Sigmoid colon (tissue), 7 donors: ENCODE results near the gene ESYT3. TPM values are rescaled to one million over a fixed set of nuclear protein-coding genes. Genes with fewer than 3 reads are reported as not detected.

Source experiments
- DNase-seq: peaks from one replicate; pipeline ENCODE4 v3.0.0-alpha.2; 2019
- H3K27ac ChIP-seq, 4 donors: fragments of 200-600 bp; sonication (generic); one replicate each; pipeline ENCODE4 v1.5.1; 2016 to 2019; ENCODE audit warnings: mild to moderate bottlenecking in 1 of 4
- H3K27me3 ChIP-seq, 3 donors: fragments of 200-600 bp; sonication (generic); one replicate each; pipeline ENCODE4 v1.5.1; 2019; ENCODE audit warnings: mild to moderate bottlenecking in 1 of 3
- H3K36me3 ChIP-seq, 4 donors: fragments of 200-600 bp; sonication (generic); one replicate each; pipeline ENCODE4 v1.5.1; 2016 to 2019
- H3K4me1 ChIP-seq, 4 donors: fragments of 200-600 bp; sonication (generic); one replicate each; pipeline ENCODE4 v1.5.1; 2017 to 2019
- H3K4me3 ChIP-seq, 4 donors: fragments of 200-600 bp; sonication (generic); one replicate each; pipeline ENCODE4 v1.5.1; 2017 to 2019; ENCODE audit warnings: mild to moderate bottlenecking in 2 of 4, moderate library complexity in 1 of 4
- H3K9me3 ChIP-seq, 4 donors: fragments of 200-600 bp in 3 of 4; sonication (generic) in 3 of 4; one replicate each; pipeline versions ENCODE4 v1.5.1 to v1.6.1; 2013 to 2019
- EP300 ChIP-seq, 4 donors: sonication (generic); formaldehyde crosslinking; IDR thresholded peaks; one replicate each; pipeline ENCODE4 v1.6.1; 2017; ENCODE audit warnings: antibody characterized with exemption in 4 of 4
- POLR2A ChIP-seq, 2 donors: fragments of 450-650 bp; IDR thresholded peaks; one replicate each; pipeline ENCODE4 v1.6.1; 2016; ENCODE audit warnings: antibody characterized with exemption in 2 of 2, mild to moderate bottlenecking in 2 of 2, moderate library complexity in 2 of 2
- POLR2AphosphoS5 ChIP-seq, 4 donors: sonication (generic); formaldehyde crosslinking; IDR thresholded peaks; one replicate each; pipeline ENCODE4 v1.6.1; 2017; ENCODE audit warnings: antibody characterized with exemption in 4 of 4
- WGBS, 2 donors: extraction: QIAGEN DNeasy Blood & Tissue Kit; methylation state at CpG; one replicate each; pipeline ENCODE4 v1.1.7; 2013; 5-methylcytosine and 5-hydroxymethylcytosine counted together
- intact Hi-C: fragments of 100-400 bp; cut with DNase I; formaldehyde crosslinking; loops from one replicate; pipeline ENCODE4 v1.15.1; 2023
- polyA plus RNA-seq, 3 donors: library from polyadenylated mRNA; stranded (reverse); fragments of 200-250 nt; gene quantifications; one replicate each; pipeline ENCODE4 v1.2.3, GENCODE V29; 2013
- total RNA-seq, 4 donors: library from RNA; depleted of rRNA; stranded (reverse); fragments of >200 nt; gene quantifications; one replicate each; pipeline ENCODE4 v1.1.0, GENCODE V29; 2016
- TF ChIP-seq, protein P1 (sequence below), 4 experiments: fragments of 450-650 bp in 3 of 4; fragments of 200-600 bp in 1 of 4; IDR thresholded peaks; one replicate each; pipeline ENCODE4 v1.5.1; 2016 to 2019; ENCODE audit warnings: antibody characterized with exemption in 4 of 4, mild to moderate bottlenecking in 3 of 4, moderate library complexity in 2 of 4
- donor health status: healthy with polysubstance abuse.
- donor health status: Bipolar disorder and iron deficiency.
- donor health status: healthy.

The ESYT3 gene
- total and polyA plus RNA-seq, 7 donors: 0.23 to 19.4 (median 15.1) TPM

GRCh38 chr3:138445654-138446053 is 11.2 kb downstream of the ESYT3 start:
- no peaks in the 10 kb centered on the region for H3K27me3 ChIP-seq
- H3K36me3 ChIP-seq: no peaks in the 10 kb centered on the region
- H3K9me3 ChIP-seq: no peaks in the 10 kb centered on the region
- intact Hi-C loops: no loop called here
- H3K4me3 ChIP-seq: no peak overlapping the region
- TF ChIP-seq, protein P1, sequence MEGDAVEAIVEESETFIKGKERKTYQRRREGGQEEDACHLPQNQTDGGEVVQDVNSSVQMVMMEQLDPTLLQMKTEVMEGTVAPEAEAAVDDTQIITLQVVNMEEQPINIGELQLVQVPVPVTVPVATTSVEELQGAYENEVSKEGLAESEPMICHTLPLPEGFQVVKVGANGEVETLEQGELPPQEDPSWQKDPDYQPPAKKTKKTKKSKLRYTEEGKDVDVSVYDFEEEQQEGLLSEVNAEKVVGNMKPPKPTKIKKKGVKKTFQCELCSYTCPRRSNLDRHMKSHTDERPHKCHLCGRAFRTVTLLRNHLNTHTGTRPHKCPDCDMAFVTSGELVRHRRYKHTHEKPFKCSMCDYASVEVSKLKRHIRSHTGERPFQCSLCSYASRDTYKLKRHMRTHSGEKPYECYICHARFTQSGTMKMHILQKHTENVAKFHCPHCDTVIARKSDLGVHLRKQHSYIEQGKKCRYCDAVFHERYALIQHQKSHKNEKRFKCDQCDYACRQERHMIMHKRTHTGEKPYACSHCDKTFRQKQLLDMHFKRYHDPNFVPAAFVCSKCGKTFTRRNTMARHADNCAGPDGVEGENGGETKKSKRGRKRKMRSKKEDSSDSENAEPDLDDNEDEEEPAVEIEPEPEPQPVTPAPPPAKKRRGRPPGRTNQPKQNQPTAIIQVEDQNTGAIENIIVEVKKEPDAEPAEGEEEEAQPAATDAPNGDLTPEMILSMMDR (IDR thresholded peaks at IDR 0.05): no peak
- no peak for TF ChIP-seq EP300 (IDR thresholded peaks at IDR 0.05)
- no peak for TF ChIP-seq POLR2A (IDR thresholded peaks at IDR 0.05)
- TF ChIP-seq POLR2AphosphoS5 (IDR thresholded peaks at IDR 0.05): no peak
- WGBS, 2 donors: 91 to 94% methylated on average over 4 of the region's 4 CpGs
- no peak overlapping the region for H3K27ac ChIP-seq
- H3K4me1 ChIP-seq: peaks cover 0 to 41% (median 35%) of the 10 kb centered on the region in 4 donors
- DNase-seq: no peak

GRCh38 chr3:138448631-138449030 is 14.2 kb downstream of the ESYT3 start:
- H3K36me3 ChIP-seq: no peaks in the 10 kb centered on the region
- no peaks in the 10 kb centered on the region for H3K9me3 ChIP-seq
- no peak overlapping the region for H3K4me3 ChIP-seq
- H3K4me1 ChIP-seq: peaks cover 0 to 11% (median 6%) of the 10 kb centered on the region in 4 donors
- 75 to 93% methylated on average over 3 of the region's 3 CpGs for WGBS, 2 donors
- H3K27me3 ChIP-seq: no peaks in the 10 kb centered on the region
- DNase-seq: no peak
- H3K27ac ChIP-seq: no peak overlapping the region
- TF ChIP-seq, protein P1 (IDR thresholded peaks at IDR 0.05): no peak
- TF ChIP-seq POLR2AphosphoS5 (IDR thresholded peaks at IDR 0.05) (no peak), POLR2A (IDR thresholded peaks at IDR 0.05) (no peak), EP300 (IDR thresholded peaks at IDR 0.05) (no peak)
- intact Hi-C loops: no loop called here

GRCh38 chr3:138449490-138449889 is 15.1 kb downstream of the ESYT3 start:
- Histone ChIP-seq H3K4me1 (peaks cover 0 to 3% (median under 1%) of the 10 kb centered on the region in 4 donors), H3K9me3 (no peaks in the 10 kb centered on the region), H3K27ac (no peak overlapping the region), H3K4me3 (no peak overlapping the region), H3K36me3 (no peaks in the 10 kb centered on the region), H3K27me3 (no peaks in the 10 kb centered on the region)
- DNase-seq: no peak
- TF ChIP-seq POLR2A (IDR thresholded peaks at IDR 0.05) (no peak), EP300 (IDR thresholded peaks at IDR 0.05) (no peak), POLR2AphosphoS5 (IDR thresholded peaks at IDR 0.05) (no peak)
- TF ChIP-seq, protein P1 (IDR thresholded peaks at IDR 0.05): no peak
- WGBS, 2 donors: 92 to 93% methylated on average over 3 of the region's 3 CpGs
- intact Hi-C loops: no loop called here

DNA sequence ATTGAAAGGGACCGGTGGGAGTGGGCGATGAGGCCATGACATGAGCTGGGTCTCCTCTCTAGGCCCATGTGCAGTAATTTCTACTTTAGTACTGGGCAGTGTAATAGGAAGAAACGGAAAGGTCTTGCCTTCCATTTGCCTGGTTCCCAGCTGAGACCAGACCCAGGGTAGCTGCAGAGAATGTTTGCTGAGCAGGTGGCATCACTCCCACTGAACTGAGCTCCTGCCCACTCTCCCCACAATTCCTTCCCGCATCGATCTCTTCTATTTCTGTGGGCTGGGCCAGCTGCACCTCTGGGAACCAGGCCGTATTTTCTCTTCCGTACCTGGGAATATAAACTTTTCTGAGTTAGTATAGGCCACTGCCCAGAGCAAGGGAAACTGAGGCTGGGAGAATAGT is 15.8 kb downstream of the ESYT3 start:
- 94 to 96% methylated on average over 7 of the region's 7 CpGs for WGBS, 2 donors

More for the DNA sequence above, 15.8 kb downstream of the ESYT3 start:
- TF ChIP-seq, protein P1 (IDR thresholded peaks at IDR 0.05): no peak
- TF ChIP-seq POLR2A (IDR thresholded peaks at IDR 0.05) (no peak), EP300 (IDR thresholded peaks at IDR 0.05) (no peak), POLR2AphosphoS5 (IDR thresholded peaks at IDR 0.05) (no peak)
- no peak for DNase-seq
- peaks cover 0 to under 1% (median 0%) of the 10 kb centered on the region in 4 donors for H3K36me3 ChIP-seq
- no peaks in the 10 kb centered on the region for H3K27me3 ChIP-seq
- H3K4me1 ChIP-seq: no peaks in the 10 kb centered on the region
- H3K4me3 ChIP-seq: no peak overlapping the region
- H3K27ac ChIP-seq: no peak overlapping the region
- H3K9me3 ChIP-seq: no peaks in the 10 kb centered on the region
- intact Hi-C loops: no loop called here
